Measurements from ENCODE around the gene ASTL.

The ASTL gene

GRCh38 chr2:96124406-96125265, 13.7 kb downstream of the ASTL start:
- no peak for DNase-seq

- no peak for DNase-seq
These were observed 14.4 kb downstream of the ASTL start for GRCh38 chr2:96123936-96124335.

- DNase-seq: no peak
These were observed 15.0 kb downstream of the ASTL start for GRCh38 chr2:96123290-96123689.

GRCh38 chr2:96122391-96122790, 15.9 kb downstream of the ASTL start:
- DNase-seq: no peak

- DNase-seq: no peak
These were observed 16.9 kb downstream of the ASTL start for GRCh38 chr2:96121414-96121813.

- no peak for DNase-seq
These were observed 17.3 kb downstream of the ASTL start for GRCh38 chr2:96120991-96121390.

- no peak for DNase-seq
These were observed 18.1 kb downstream of the ASTL start for GRCh38 chr2:96120091-96120720.

- no peak for DNase-seq
These were observed 18.9 kb downstream of the ASTL start for GRCh38 chr2:96119389-96119751.

- no peak for DNase-seq
These were observed 19.5 kb downstream of the ASTL start for GRCh38 chr2:96118698-96119388.

GRCh38 chr2:96117701-96118588, 20.4 kb downstream of the ASTL start:
- no peak for DNase-seq

- DNase-seq: no peak
These were observed 21.3 kb downstream of the ASTL start for GRCh38 chr2:96116879-96117533.

- DNase-seq: no peak
These were observed 21.9 kb downstream of the ASTL start, which contains the start of gene ADRA2B for GRCh38 chr2:96116424-96116878. Gene ADRA2B (minus strand): TSS chr2:96116571. CDS start chr2:96116149, 422 bp downstream.

- no peak for DNase-seq
These were observed 22.5 kb downstream of the ASTL start for GRCh38 chr2:96115631-96116423.

GRCh38 chr2:96114903-96115581, 23.3 kb downstream of the ASTL start:
- DNase-seq: no peak

GRCh38 chr2:96114546-96114902, 23.8 kb downstream of the ASTL start:
- DNase-seq: no peak

GRCh38 chr2:96113951-96114350, 24.4 kb downstream of the ASTL start:
- no peak for DNase-seq

GRCh38 chr2:96113367-96113677, 25.0 kb downstream of the ASTL start:
- DNase-seq: no peak

- no peak for DNase-seq
These were observed 25.6 kb downstream of the ASTL start for GRCh38 chr2:96112501-96113366.

- DNase-seq: no peak
These were observed 26.3 kb downstream of the ASTL start for GRCh38 chr2:96111823-96112500.

Measured in NCI-H748 treated with DMSO at 0.1 percent for 48 hours (cell line).